Epidermal melanocyte (primary cell): ENCODE measurements around the gene CAPN7.

ENCODE experiments used
- DNase-seq: peaks from one replicate; pipeline ENCODE4 v3.0.0; 2011; ENCODE audit warnings: low spot score; ENCODE audit not compliant: insufficient read length

CAPN7 gene

GRCh38 chr3:15273227-15273626, 67.2 kb downstream of the CAPN7 start:
- DNase-seq, result no peak

DNA sequence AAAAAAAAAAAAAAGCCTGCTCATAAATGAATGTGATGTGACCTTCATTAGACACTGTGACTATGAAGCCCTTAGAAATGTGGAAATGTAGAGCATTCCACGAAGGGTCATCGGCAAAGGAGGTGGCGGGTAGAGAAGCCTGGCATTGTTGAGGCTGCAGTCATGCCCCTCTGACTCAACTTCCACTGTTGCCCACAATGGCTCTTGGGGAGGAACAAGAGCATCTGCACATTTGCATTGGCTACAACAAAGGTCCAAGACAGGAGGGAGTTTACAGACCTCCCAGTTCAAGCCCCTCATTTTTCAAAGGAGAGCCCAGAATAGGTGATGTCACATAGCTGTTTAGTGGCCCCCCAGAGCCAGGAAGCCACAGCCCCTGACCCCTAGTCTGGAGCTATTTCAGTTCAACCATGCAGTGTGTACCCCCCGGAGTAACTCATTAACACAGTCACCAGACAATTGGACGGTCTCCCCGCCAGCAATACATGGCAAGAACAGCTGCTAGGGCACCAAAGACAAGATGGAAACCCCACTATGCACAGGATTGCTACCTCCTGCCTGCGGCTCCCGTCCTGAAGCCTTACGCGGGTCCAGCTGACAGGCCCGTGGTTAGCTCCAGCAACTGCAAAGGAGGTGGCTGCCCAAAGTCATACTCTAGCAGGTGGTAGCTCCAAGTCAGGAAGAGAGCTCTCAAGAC, 70.1 kb downstream of the CAPN7 start:
- DNase-seq, result no peak

- DNase-seq, result no peak
Measured at GRCh38 chr3:15277861-15278500, 71.9 kb downstream of the CAPN7 start.

DNA sequence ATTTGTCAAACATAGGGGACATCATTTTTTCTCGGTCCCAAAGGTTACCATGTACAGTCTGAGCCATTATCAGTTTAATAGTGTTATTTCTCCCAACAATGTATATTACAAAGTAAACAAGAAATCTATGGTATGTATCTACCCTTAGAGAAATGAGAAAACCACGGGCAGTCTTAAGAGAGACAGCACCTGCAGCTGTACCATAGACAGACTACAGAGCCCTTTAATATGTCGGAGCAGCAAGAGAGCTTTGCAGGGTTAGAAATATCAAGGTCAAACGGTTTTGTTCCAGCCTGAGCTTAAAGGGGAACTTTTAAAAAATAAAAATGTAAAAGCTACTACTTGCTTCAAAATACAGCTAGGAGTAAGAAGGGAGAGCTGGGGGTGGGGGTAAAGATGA, 73.2 kb downstream of the CAPN7 start:
- no peak for DNase-seq

- DNase-seq, result no peak
Measured at GRCh38 chr3:15279671-15280402, 73.8 kb downstream of the CAPN7 start.

- no peak for DNase-seq
Measured at GRCh38 chr3:15280853-15281532, 74.9 kb downstream of the CAPN7 start.

DNA sequence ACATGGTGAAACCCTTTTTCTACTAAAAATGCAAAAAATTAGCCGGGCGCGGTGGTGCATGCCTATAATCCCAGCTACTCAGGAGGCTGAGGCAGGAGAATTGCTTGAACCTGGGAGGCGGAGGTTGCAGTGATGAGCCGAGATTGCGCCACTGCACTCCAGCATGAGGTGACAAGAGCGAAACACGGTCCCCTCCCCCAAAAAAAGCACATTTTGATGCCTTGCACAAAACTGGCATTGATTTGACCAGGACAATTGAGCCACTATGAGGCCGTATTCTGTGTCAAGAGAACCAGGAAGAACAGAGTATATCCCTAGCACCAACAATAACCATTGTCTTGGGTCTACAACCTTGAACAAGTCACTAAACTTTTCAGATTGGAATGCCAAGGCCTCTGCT, 75.8 kb downstream of the CAPN7 start:
- no peak for DNase-seq

GRCh38 chr3:15283702-15284101, 77.7 kb downstream of the CAPN7 start:
- no peak for DNase-seq

DNA sequence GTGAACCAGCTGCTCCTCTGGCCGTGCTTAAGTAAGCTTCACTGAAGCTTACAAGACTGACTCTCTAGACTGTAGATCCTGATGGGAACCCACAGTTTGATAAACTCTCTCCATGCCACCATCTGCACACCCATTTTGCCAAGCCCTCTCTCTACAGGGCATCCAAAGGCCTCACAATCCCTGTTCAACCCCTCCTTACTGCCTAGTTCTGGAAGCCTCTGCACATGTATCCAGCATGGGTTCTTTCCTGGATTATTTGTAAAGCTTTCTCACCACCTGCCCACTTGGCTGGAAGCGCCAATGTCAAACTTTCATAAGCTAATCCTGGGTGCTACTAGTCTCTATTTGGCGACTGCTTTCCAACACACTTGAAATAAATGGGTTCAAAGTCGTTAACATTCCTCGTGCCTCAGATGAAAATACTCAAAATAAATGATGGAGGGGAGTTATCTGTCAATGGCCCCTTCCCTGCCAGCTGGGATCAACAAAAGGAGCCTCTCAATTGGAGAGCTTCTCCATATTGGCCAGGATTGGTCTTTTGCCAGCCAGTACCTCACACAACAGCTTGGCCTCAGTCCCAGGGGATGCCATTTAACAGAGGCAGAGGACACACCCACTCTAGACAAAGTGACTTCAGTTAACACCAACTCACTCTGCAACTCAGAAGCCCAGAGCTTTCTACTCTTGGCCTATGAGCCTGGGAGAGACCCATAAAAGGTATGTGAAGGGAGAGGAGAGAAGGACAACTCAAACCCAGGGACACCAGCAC, 78.3 kb downstream of the CAPN7 start:
- no peak for DNase-seq

DNA sequence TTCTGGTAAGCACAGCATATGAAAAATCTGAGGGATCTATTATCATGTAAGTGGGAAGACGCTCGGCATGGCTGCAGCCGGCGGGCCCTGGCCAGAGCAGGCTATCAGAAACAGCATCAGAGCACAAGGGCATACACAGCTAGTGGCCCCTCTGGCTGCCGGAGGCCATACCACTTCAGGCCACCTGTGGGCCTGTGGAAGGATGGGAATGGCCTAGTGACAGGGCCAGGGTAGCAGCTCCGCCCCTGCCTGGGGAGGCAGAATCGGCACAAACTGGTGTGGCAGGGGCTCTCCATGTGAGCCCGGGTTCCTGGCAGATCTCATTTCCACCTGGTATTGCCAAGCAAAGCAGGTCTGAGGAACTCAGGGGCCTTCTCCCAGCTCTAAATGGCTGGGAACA, 80.0 kb downstream of the CAPN7 start:
- no peak for DNase-seq

GRCh38 chr3:15287565-15288330, 81.7 kb downstream of the CAPN7 start:
- peak; percentile 32 for DNase-seq

DNA sequence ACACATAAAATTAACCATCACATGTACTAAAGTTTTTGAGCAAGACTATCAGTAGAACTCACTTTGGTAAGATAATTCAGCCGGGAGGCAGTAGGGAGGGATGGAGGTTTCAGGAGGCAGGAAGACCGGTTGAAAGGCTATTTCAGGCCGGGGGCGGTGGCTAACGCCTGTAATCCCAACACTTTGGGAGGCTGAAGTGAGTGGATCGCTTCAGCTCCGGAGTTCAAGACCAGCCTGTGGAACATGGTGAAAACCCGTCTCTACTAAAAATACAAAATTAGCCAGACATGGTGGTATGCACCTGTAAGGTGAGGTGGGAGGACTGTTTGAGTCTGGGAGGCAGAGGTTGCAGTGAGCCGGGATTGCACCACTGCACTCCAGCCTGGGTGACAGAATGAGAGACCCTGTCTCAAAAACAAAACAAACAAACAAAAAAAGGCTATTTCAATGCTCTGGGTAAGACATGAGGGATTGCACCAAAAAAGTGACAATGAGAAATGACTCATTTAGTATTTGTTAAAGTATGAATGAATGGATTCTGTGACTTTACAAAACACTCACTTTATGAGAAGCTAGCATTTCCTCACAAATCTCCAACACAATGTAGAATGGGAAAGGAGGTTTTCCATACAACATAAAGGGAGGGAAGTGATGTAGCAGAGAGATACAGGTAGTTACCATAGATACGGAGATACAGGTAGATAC, 82.4 kb downstream of the CAPN7 start:
- DNase-seq, result no peak

- DNase-seq, result no peak
Measured at GRCh38 chr3:15289661-15290060, 83.6 kb downstream of the CAPN7 start.

GRCh38 chr3:15290736-15291135, 84.7 kb downstream of the CAPN7 start:
- no peak for DNase-seq

DNA sequence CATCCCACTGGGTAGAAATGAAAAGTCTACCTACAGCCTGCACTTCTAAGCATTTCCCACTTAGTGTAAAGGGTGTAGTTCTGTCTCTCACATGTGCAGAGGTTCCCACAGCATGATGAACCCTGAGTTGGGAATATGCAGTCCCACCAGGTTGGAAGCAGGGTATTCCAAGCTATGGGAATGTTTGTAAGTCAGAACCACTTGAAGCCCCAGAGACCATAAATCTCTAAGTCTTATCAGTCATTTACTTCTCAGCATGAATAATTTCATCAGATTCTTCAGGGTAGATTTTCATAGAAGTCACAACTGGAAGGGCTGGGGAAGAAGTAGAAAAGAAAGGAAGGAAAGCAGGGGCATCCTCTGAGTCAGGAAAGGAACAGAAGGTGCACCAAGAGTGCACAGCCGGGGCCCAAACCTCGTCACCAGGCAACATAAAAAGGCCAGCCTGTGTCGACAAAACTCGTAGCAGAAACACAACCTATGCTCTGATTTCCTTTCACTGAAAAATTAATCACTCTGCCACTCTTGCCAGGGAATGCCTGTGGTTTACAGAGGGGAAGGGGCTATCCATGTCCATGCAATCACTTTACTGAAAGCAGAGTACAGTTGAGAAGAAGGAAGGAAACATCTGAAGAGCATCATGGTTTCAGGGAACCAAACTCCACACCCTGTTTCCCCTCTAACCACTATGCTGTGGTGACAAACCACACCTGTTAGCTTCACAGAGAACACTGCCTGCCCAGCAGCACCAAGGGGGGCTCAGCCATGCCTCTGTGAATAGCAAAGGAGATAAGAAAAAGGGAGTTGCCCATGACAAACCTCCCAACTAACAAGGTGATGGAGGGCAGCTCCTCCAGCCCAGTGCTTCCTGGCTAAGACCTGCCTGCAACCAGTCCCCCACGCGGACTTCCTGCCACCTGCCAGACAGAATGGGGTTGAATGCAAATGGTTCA, 85.8 kb downstream of the CAPN7 start:
- DNase-seq, result no peak

- no peak for DNase-seq
Measured at GRCh38 chr3:15292765-15293522, 86.9 kb downstream of the CAPN7 start.

GRCh38 chr3:15294929-15295328, 88.9 kb downstream of the CAPN7 start:
- DNase-seq, result no peak

DNA sequence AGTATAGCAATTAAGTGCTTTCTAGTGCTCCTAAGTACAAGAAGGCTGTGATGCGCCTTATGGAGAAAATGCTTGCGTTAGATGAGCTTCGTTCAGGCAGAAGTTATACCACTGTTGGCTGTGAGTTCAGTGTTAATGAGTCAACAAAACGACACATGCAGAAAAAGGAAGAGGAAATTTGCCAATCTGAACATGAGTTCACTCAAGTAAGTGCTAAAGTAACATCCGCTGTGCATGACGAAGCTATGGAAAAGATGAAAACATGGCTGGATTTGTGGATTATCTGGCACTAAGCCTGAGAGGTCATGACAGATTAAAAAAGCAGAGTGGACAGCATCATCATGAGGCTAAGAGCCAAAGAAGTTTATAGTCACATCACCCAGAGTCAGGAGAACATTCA, 89.5 kb downstream of the CAPN7 start:
- no peak for DNase-seq
